BLaER1 treated with 17β-estradiol and CSF1 and Interleukin-3, amounts not matched to agents 10 nM and 100 nM (cell line): Measurements from ENCODE around the gene KCTD6.

ENCODE experiments used
- H3K27ac ChIP-seq, 11 experiments: shearing (Covaris generic); formaldehyde crosslinking; 2 replicates each; pipeline ENCODE4 v1.8.1; 2022
- H3K27me3 ChIP-seq, 11 experiments: shearing (Covaris generic); formaldehyde crosslinking; 2 replicates each; pipeline ENCODE4 v1.8.1; 2022
- H3K36me3 ChIP-seq, 11 experiments: shearing (Covaris generic); formaldehyde crosslinking; 2 replicates each; pipeline ENCODE4 v1.8.1; 2022
- H3K4me1 ChIP-seq, 10 experiments: shearing (Covaris generic); formaldehyde crosslinking; 2 replicates each; pipeline ENCODE4 v1.8.1; 2022
- H3K4me2 ChIP-seq, 11 experiments: shearing (Covaris generic); formaldehyde crosslinking; 2 replicates each; pipeline ENCODE4 v1.8.1; 2022
- H3K4me3 ChIP-seq, 10 experiments: shearing (Covaris generic); formaldehyde crosslinking; 2 replicates each; pipeline ENCODE4 v1.8.1; 2022
- H3K9ac ChIP-seq, 11 experiments: shearing (Covaris generic); formaldehyde crosslinking; 2 replicates each; pipeline ENCODE4 v1.8.1; 2022
- H3K9me3 ChIP-seq, 11 experiments: shearing (Covaris generic); formaldehyde crosslinking; replicated peaks in 1 of 11; 2 replicates each; pipeline ENCODE4 v1.8.1; 2022
- H4K20me1 ChIP-seq, 11 experiments: shearing (Covaris generic); formaldehyde crosslinking; 2 replicates each; pipeline ENCODE4 v1.8.1; 2022
- Cebpa-rat ChIP-seq, 11 experiments: shearing (Covaris generic); IDR thresholded peaks; 2 replicates each; pipeline ENCODE4 v1.8.1; 2022

The KCTD6 gene

GRCh38 chr3:58491506-58492402 lies at the start of gene KCTD6:
Gene KCTD6 (plus strand): TSS chr3:58492096. CDS start chr3:58498756, 6,660 bp downstream.
- Histone ChIP-seq H3K27ac (peak within 1 kb of the TSS; percentile 62 to 89 (median 83)), H4K20me1 (peaks cover 20 to 44% (median 41%) of the 10 kb centered on the region in 11 experiments; a peak in 18 of 22 replicates), H3K27me3 (no peaks in the 10 kb centered on the region), H3K4me2 (peak within 1 kb of the TSS; percentile 83 to 98 (median 95)), H3K9ac (peak within 1 kb of the TSS; percentile 84 to 93 (median 89)), H3K4me1 (peaks cover 26 to 62% (median 38%) of the 10 kb centered on the region in 10 experiments), H3K9me3 (no peaks in the 10 kb centered on the region), H3K4me3 (peak within 1 kb of the TSS; percentile 87 to 98 (median 94)), H3K36me3 (no peaks in the 10 kb centered on the region)
- no peak for TF ChIP-seq Cebpa-rat (IDR thresholded peaks at IDR 0.05)

- Histone ChIP-seq H3K36me3 (no peaks in the 10 kb centered on the region; a peak in 1 of 22 replicates), H3K4me1 (peaks cover 0 to 13% (median 4%) of the 10 kb centered on the region in 10 experiments; a peak in 10 of 20 replicates), H3K27me3 (no peaks in the 10 kb centered on the region), H3K4me3 (no peak overlapping the region), H3K27ac (no peak overlapping the region), H3K9me3 (peaks cover 37 to 49% (median 45%) of the 10 kb centered on the region in 11 experiments), H3K4me2 (no peak overlapping the region), H4K20me1 (no peaks in the 10 kb centered on the region), H3K9ac (no peak overlapping the region)
- no peak for TF ChIP-seq Cebpa-rat (IDR thresholded peaks at IDR 0.05)
Observed at GRCh38 chr3:58452176-58452575, 39.7 kb upstream of the KCTD6 start.

- H3K27ac ChIP-seq, result no peak overlapping the region
- no peaks in the 10 kb centered on the region for H4K20me1 ChIP-seq
- peaks cover 12 to 15% (median 14%) of the 10 kb centered on the region in 10 experiments; a peak in 19 of 20 replicates for H3K4me1 ChIP-seq
- no peak overlapping the region for H3K9ac ChIP-seq
- peaks cover 23 to 36% (median 33%) of the 10 kb centered on the region in 11 experiments for H3K9me3 ChIP-seq
- no peaks in the 10 kb centered on the region; a peak in 1 of 22 replicates for H3K36me3 ChIP-seq
- no peak overlapping the region for H3K4me2 ChIP-seq
- H3K27me3 ChIP-seq, result no peaks in the 10 kb centered on the region
- TF ChIP-seq Cebpa-rat (IDR thresholded peaks at IDR 0.05), result no peak
- no peak overlapping the region for H3K4me3 ChIP-seq
Observed at GRCh38 chr3:58459160-58459559, 32.7 kb upstream of the KCTD6 start.

GRCh38 chr3:58462829-58463180 lies 29.1 kb upstream of the KCTD6 start:
- H3K9ac ChIP-seq, result no peak overlapping the region
- H3K27ac ChIP-seq, result no peak overlapping the region
- no peaks in the 10 kb centered on the region for H3K27me3 ChIP-seq
- no peaks in the 10 kb centered on the region for H4K20me1 ChIP-seq
- H3K4me3 ChIP-seq, result no peak overlapping the region
- H3K9me3 ChIP-seq, result peaks cover 0 to 5% (median 0%) of the 10 kb centered on the region in 11 experiments; a peak in 1 of 22 replicates
- no peak for TF ChIP-seq Cebpa-rat (IDR thresholded peaks at IDR 0.05)
- no peaks in the 10 kb centered on the region for H3K36me3 ChIP-seq
- peak overlapping the region; percentile 51 to 78 (median 65); a peak in 19 of 22 replicates for H3K4me2 ChIP-seq
- peaks cover 12 to 15% (median 14%) of the 10 kb centered on the region in 10 experiments; a peak in 19 of 20 replicates for H3K4me1 ChIP-seq

- Histone ChIP-seq H3K9ac (0 out of 22 replicates have a peak overlapping the region, but pooled peaks of 1 of the 11 experiments have one; percentile 7), H3K4me3 (peak overlapping the region in 5 of 10 experiments; percentile 6 to 32 (median 17); a peak in 4 of 20 replicates), H3K36me3 (no peaks in the 10 kb centered on the region), H3K4me2 (peak overlapping the region; percentile 51 to 78 (median 65)), H3K27ac (no peak overlapping the region), H3K27me3 (no peaks in the 10 kb centered on the region), H3K9me3 (0 out of 22 replicates have a peak, but pooled peaks cover 0 to 1% (median 0%) of the 10 kb centered on the region in 11 experiments), H3K4me1 (peaks cover 12 to 15% (median 14%) of the 10 kb centered on the region in 10 experiments; a peak in 19 of 20 replicates), H4K20me1 (no peaks in the 10 kb centered on the region)
- TF ChIP-seq Cebpa-rat (IDR thresholded peaks at IDR 0.05), result no peak
Observed at GRCh38 chr3:58463181-58463941, 28.5 kb upstream of the KCTD6 start.

- Histone ChIP-seq H3K9me3 (no peaks in the 10 kb centered on the region), H3K9ac (0 out of 22 replicates have a peak overlapping the region, but pooled peaks of 1 of the 11 experiments have one; percentile 7), H4K20me1 (no peaks in the 10 kb centered on the region), H3K4me2 (peak overlapping the region; percentile 51 to 78 (median 65)), H3K27ac (no peak overlapping the region), H3K4me3 (0 out of 20 replicates have a peak overlapping the region, but pooled peaks of 2 of the 10 experiments have one; percentile 6 to 27), H3K36me3 (no peaks in the 10 kb centered on the region), H3K4me1 (peaks cover 12 to 20% (median 14%) of the 10 kb centered on the region in 10 experiments; a peak in 19 of 20 replicates), H3K27me3 (no peaks in the 10 kb centered on the region)
- no peak for TF ChIP-seq Cebpa-rat (IDR thresholded peaks at IDR 0.05)
Observed at GRCh38 chr3:58463942-58464271, 28.0 kb upstream of the KCTD6 start.

GRCh38 chr3:58464866-58465265 lies 27.0 kb upstream of the KCTD6 start:
- Histone ChIP-seq H3K9me3 (no peaks in the 10 kb centered on the region), H3K36me3 (no peaks in the 10 kb centered on the region), H3K4me2 (no peak overlapping the region), H3K9ac (no peak overlapping the region), H3K4me1 (peaks cover 12 to 30% (median 15%) of the 10 kb centered on the region in 10 experiments; a peak in 19 of 20 replicates), H3K27ac (no peak overlapping the region), H3K27me3 (no peaks in the 10 kb centered on the region), H3K4me3 (no peak overlapping the region), H4K20me1 (no peaks in the 10 kb centered on the region)
- no peak for TF ChIP-seq Cebpa-rat (IDR thresholded peaks at IDR 0.05)

GRCh38 chr3:58466899-58467563 lies 24.9 kb upstream of the KCTD6 start:
- no peaks in the 10 kb centered on the region for H3K27me3 ChIP-seq
- H3K4me1 ChIP-seq, result peaks cover 14 to 52% (median 33%) of the 10 kb centered on the region in 10 experiments
- no peak for TF ChIP-seq Cebpa-rat (IDR thresholded peaks at IDR 0.05)
- no peaks in the 10 kb centered on the region for H3K9me3 ChIP-seq
- no peak overlapping the region for H3K9ac ChIP-seq
- no peaks in the 10 kb centered on the region for H4K20me1 ChIP-seq
- H3K4me3 ChIP-seq, result no peak overlapping the region
- no peak overlapping the region for H3K27ac ChIP-seq
- no peaks in the 10 kb centered on the region for H3K36me3 ChIP-seq
- no peak overlapping the region for H3K4me2 ChIP-seq
